NCI-H748 (cell line): Measurements from ENCODE around the gene PGBD1.

Source experiments
- DNase-seq: peaks from one replicate; lab custom pipeline; 2025; ENCODE audit not compliant: unreplicated experiment; lab: John Stamatoyannopoulos, UW

The PGBD1 gene, protein sequence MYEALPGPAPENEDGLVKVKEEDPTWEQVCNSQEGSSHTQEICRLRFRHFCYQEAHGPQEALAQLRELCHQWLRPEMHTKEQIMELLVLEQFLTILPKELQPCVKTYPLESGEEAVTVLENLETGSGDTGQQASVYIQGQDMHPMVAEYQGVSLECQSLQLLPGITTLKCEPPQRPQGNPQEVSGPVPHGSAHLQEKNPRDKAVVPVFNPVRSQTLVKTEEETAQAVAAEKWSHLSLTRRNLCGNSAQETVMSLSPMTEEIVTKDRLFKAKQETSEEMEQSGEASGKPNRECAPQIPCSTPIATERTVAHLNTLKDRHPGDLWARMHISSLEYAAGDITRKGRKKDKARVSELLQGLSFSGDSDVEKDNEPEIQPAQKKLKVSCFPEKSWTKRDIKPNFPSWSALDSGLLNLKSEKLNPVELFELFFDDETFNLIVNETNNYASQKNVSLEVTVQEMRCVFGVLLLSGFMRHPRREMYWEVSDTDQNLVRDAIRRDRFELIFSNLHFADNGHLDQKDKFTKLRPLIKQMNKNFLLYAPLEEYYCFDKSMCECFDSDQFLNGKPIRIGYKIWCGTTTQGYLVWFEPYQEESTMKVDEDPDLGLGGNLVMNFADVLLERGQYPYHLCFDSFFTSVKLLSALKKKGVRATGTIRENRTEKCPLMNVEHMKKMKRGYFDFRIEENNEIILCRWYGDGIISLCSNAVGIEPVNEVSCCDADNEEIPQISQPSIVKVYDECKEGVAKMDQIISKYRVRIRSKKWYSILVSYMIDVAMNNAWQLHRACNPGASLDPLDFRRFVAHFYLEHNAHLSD

DNA sequence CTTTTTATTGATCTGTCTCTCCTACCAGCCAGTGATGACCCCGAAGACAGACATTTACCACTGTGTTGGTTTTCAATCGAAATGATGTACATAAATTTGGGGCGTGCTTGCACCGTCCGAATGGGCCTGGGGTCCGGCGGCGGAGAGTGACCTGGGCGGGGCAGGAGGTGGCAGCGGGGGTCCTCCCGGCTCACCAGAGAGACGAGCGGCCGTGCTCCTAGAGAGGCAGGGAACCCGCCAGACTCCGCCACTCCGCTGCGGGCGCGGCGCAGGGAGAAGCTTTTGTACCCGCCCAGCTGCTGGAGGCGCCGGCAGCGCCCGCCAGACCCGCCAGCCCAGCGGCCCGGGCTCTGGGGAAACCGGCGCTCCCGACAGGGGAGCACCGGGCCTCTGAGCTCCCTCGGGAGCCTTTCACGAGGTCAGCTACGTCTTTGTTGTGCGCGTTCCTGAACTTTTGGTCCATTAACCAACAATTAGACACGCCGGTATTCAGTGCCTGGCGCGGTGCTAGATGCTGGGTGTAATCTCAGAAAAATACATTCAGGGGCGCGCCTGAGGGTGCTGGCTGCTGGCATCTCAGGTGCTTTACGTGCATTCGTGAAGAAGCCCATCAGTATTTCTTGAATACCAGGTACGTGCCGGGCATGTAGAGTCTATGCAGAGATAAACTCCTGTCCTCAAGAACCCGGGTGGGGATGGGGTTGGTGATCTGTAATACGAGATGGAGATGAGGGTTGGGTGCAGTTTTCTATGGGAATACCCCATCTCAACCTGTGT lies at the start of gene PGBD1:
TSS of gene PGBD1 (plus strand) at position 285 of the 777 bp plus-strand sequence. CDS start 2,242 bp downstream, outside the sequence.
- DNase-seq, result peak; percentile 95

DNA sequence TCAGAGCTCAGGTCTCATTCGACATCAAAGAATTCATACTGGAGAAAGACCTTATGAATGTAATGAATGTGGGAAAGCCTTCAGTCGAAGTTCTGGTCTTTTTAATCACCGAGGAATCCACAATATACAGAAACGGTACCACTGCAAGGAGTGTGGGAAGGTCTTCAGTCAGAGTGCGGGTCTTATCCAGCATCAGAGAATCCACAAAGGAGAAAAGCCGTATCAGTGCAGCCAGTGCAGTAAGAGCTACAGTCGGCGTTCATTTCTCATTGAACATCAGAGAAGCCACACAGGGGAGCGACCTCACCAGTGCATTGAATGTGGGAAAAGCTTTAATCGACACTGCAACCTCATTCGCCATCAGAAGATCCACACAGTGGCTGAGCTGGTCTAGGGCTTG lies 48.6 kb upstream of the PGBD1 start:
- DNase-seq, result no peak

DNA sequence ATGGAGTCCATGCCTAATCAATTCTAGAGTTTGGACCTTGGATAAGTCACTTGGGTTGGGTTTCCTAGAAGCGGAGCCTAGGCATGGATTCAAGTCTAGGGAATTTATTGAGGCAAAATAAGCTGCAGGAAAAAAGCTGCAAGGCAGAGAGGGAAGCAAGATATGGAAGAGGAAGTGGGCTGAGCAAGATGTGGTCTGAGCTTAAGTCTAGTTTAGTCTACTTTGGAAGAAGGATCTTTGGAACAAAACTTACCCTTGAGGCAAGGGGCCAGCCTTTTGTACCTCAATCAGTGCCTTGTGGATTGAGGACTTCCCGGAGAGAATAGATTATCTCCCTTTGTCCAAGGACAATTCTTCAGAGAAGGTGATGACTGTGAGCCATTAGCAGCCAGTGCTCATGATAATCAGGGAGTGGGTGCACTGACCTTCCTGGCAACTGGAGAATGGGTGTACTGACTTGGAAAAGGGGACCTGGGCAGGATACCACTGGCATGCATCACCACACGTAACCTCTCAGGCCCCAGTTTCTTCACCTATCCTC lies 45.4 kb upstream of the PGBD1 start:
- DNase-seq, result no peak

DNA sequence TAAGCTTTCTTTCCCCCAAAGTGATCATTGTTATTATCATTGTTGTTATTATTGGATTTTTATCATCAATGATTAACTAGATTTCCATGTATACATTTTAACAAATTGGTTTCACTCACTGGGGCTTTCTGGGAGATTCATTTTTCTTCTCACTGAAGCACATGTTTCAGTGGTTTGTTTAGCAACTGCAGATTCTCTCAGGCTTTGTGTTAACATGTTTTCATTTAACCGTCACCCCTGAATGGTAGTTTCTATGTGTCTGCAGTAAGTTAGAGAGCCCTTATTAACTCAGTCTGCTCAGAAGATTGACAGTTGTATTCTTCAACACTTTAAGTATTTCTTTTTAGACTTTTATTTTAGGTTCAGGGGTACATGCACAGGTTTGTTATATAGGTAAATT lies 41.7 kb upstream of the PGBD1 start:
- no peak for DNase-seq

DNA sequence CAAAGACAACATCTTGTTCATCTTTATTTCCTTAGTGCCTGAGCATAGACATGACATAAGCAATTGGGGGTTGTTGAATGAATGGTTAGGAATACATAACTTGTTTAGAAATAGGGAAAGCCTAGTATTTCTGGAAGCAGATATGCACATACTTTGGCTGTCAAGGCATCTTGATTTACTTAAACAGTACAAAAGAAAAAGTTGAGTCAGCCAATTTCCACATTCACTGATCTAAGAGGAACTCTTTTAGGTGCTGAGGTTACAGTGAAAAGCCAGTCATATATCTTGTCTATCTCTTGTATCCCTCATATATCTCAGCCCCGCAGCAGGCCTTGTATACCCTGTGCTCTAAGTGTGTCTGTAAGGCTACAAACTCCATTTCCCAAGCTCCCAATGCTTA lies 40.9 kb upstream of the PGBD1 start:
- no peak for DNase-seq

DNA sequence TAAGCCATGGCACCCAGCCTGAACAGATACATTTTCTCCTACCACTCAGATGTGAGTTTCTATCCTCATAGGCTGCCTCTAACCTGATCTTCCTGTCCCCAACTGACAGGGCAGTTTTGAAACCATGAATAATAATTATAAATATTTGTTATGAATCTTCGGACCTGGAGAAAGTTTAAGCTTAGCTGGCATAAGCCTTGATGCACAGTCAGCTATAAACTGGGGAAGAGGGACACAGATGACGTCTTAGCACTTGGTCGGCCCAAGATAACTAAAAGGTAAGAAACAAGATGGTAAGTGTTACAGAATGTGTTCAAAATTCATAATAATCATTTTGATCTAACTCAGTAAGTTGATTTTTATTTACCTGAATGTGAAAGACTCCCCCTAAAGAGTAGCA lies 37.4 kb upstream of the PGBD1 start:
- DNase-seq, result no peak

DNA sequence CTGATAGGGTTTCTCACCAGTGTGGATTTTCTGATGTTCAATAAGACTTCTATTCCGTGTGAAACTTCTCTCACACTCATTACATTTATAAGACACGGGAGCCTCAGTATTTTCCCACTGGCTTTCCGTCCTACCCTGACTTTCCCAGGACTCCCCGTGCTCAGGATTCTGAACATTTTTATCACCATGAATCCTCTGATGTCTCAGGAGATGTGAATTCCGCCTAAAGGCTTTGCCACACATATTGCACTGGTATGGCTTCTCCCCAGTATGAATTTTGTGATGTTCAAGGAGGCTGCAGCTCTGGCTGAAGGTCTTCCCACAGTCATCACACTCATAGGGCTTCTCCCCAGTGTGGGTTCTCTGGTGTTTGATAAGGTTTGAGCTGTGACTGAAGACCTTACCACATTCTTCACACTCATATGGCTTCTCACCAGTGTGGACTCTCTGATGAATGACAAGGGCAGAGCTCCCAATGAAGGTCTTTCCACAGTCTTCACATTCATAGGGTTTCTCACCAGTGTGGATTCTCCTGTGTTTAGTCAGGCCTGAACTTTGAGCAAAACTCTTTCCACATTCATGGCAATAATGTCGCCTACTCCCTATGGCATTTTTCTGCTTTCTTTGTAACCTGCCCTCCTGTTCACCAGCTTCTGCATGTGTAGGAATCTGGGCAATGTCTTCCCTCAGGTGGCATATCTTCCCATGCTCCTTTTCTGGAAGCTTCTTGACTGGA lies 36.0 kb upstream of the PGBD1 start:
- DNase-seq, result no peak

DNA sequence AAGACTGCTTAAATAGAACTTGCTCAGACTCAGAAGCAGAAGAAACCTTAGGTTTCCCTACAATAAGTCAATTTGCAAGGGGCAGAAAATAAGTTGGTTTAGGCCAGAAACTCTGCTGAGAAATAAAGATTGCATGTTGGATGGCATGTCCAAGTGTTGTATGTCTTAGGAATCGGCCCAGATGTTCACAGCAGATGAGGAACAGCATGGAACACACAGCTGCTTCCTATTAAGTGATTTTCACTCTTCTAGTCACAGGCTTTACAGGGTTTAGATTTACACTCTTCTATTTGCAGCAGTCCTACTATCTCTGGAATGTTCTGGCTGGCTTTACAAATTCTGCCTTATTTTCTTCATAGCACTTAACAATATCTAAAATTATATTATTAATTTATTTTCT lies 32.5 kb upstream of the PGBD1 start:
- DNase-seq, result no peak

DNA sequence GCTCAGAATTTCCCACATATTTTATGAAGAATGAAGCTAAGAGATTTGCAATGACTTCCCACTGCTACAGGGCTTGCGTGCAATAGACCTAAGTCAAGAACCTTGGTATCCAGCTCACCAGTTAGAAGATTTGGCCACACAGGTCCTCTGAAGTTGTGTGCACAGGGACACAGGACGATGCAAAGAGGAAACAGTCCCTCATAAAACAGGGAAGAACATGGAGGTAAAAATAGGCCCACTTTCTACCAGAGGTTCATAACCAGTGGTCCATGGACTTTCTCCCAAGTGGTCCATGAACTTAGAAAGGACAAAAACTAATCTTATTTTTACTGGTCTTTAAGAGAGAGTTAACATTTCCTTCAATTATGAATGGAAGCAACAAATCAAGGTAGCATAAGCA lies 30.6 kb upstream of the PGBD1 start:
- DNase-seq, result no peak

DNA sequence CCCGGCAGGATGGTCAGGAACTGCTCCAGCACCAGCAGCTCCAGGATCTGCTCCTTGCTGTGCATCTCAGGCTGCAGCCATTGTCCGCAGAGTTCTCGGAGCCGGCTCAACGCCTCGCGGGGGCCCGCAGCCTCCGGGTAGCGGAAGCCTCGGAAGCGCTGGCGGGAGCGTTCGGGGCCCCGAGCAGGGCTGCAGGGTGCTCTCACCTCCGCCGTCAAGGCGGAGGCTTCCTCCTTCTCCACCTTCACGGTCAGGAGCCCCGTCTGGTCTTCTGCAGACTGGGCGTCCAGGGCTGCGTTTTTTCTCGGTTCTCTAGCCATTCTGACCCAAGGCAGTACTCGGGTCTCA lies 29.7 kb upstream of the PGBD1 start:
- peak; percentile 49 for DNase-seq

DNA sequence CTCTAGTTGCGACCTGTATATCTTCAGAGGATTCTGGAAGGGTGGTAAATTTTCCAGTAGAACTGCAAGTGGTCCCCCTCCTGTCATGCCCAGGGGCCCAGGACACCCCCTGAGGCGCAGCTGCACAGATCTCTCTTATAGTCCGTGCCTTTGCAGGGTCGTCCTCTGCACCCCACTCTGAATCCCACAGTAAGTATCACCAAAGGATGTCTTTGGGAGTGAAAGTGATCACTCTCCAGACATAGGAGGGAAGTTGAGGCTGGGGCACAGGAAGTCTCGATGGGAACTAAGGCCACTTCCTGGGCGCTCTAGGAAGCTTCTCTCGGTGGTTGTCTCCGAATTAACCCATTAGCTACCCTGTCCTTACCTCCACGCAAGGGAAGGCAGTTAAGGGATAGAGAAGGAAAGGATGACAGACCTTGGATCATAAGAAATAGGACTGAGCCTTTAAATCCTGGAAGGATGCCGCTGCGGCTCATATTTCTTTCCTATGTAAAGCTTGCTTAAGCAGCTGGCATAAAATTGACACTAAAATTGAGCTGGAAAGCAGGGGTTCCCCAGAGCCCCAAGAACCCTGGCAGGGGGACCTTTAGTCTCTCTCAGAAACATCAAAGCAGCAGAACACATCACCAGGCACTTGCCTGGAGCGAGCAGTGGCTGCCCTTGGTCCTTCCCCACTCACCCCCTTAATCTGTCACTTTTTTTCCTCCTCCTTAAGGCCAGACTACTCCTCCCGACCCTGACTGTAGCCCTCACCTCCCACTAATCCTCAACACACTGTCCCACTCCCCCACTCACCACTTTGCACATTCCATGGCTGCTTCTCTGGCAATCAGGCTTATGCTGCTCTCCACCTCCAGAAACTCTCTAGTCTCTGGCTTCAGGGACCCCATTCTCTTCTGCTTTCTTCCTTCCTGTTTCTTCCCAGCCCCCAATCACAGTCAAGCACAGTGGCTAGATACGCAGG lies 29.1 kb upstream of the PGBD1 start, which contains the start of gene ZKSCAN4:
TSS of gene ZKSCAN4 (minus strand) at position 261 of the 967 bp plus-strand sequence. CDS start 289 bp downstream, outside the sequence.
- peak; percentile 95 for DNase-seq

DNA sequence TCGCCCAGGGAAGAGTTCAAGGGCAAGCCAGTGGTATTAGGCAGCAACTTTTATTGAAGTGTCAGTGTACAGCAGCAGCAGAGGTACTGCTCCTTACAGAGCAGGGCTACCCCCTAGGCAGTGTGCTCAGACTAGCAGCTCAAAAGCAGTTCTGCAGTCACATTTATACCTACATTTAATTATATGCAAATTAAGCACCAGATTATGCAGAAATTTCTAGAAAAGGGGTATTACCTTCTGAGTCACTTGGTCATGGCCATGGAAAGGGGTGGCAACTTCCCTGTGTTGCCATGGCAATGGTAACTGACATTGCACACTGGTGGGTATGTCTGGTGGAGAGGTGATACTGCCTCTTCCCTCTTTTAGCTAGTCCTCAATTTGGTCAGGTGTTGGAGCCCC lies 27.3 kb upstream of the PGBD1 start:
- DNase-seq, result peak; percentile 7

DNA sequence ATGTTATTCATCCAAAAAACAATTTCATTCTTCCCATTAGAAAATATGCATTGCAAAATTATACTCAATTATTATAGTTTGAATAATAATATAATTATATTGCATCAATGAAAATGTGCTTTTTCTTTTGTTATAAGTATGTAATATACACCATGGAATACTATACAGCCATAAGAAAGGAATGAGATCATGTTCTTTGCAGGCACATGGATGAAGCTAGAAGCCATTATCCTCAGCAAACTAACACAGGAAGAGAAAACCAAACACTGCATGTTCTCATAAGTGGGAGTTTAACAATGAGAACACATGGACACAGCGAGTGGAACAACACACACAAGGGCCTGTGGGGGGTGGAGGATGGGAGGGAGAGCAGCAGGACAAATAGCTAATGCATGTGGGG lies 24.3 kb upstream of the PGBD1 start:
- DNase-seq, result no peak

DNA sequence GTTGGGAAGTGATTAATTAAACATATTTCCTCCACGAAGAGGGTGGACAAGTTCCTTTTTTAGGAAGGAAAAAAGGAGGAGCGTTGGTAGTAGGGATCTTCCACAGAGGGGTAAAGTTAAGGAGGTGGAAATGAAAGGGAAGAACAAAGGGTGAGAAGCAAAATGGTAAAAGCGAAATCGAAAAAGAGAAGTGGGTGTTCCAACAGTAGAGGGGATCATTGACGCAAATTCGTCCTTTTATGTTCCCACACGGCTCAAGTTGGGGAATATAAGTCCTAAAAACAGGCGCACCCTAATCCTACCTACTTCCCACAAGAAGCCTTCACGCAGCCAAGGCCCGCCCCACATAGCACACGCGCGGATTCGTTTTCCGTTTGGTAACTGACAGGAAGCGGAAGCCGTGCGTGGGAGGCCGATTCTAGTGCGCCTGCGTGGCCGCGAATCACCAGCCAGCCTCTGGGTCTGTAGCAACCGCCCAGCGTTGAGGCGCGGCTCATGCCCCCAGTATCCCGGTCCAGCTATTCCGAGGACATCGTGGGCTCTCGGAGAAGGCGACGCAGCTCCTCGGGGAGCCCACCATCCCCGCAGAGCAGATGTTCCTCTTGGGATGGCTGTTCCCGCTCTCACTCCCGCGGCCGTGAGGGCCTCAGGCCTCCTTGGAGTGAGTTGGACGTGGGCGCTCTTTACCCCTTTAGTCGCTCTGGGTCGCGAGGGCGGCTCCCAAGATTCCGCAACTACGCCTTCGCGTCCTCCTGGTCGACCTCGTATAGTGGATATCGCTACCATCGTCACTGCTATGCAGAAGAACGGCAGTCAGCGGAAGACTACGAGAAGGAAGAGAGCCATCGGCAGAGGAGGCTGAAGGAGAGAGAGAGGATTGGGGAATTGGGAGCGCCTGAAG lies 22.2 kb upstream of the PGBD1 start, which contains the start of gene NKAPL:
TSS of gene NKAPL (plus strand) at position 421 of the 901 bp plus-strand sequence. CDS start at position 496, 75 bp downstream.
- no peak for DNase-seq

DNA sequence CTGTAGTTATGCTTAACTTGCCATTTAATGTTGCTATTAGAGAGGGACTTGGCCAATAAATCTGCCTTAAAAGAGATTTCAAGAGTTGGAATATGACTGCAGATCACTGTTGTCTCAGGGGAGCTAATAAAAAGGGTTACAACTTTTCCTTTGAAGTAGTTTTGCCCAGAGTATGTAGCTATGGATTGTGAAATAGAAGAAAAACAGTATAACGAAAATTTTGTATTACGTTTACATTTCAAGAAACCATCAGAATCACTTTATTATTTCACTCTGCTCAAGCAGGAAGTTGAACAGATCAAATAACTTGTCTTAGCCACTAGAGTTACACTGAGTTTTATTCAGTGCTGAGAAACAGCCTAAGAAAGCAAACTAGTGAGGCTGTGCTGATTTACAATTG lies 17.4 kb upstream of the PGBD1 start:
- DNase-seq, result no peak

DNA sequence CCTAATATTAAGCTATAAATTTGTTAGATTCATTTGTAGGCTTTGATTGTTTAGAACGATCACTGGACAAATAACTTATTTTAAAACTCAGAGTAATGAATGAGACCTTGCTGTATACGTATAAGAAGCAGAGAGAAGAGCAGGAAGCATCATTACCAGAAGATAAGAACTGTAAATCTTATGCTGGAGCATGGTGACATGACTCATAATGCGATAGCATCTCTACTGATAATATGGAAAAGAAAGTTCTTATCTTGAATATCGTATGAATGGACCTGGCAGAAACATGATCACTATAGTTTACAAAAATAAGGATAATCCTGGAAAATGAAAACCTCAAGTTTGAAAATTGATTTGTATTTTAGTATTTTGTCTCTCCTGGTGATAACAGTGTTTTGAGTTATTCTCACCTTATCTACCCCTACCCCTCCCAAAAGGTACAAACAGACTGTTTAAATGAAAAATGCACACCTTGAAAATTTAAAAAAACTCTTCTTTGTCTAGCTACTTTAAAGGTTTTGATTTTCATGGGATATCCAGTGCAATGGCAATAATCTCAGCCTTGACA lies 16.5 kb upstream of the PGBD1 start:
- no peak for DNase-seq

DNA sequence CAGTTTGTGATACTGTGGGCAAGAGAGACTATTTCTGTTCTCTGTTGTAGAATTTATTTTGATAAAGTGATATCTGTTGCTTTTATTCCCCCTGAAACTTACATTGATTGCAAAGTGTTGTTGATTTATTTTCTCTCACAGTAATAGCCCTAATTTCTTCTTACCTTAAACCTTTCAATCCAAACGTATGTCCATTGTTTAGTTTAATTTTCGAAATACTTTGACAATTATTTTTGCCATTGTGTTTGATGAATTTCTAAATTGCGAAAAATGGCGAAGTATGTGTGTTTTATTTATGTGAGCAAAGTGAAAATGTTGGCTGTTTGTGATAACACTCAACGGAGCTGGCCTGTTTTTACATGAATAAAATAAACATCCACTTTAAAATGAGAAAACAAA lies 14.8 kb upstream of the PGBD1 start:
- DNase-seq, result no peak
